ENCODE measurements around the gene PLCB2.

Gene PLCB2

DNA sequence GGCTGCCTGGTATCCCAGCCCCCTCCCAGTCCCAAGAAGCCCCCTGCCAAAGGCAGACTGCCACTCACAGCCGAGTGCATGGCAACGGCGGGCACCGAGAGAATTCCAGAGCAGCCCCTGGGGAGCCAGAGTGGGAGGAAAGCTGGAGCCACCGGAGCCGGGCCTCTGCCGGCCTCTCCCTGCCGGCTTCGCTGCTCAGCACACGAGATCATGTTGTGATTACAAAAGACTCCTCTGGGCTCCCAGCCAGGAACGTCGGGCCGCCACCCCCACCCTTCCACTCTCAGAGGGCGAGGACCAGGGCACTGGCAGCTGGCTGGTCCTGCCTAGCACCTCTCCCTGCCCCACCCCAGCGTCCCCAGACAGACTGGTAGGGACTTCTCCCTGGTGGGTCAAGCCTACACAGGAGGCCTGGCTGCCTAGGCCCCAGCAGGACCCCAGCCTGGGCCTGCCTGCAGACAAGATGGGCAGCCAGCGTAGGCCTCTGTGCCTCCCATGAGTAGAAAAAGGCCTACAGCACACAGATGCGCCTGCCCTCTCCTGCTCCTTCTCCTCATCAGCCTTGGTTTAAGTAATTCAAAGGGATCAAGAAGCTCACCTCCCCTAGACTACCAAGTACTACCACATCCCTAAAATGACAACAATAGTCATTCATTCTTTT is 33.1 kb upstream of the PLCB2 start, which contains the start of gene CCDC9B (continued):
- TF ChIP-seq PRDM2 (tag by site-specific recombination; IDR thresholded peaks at IDR 0.05; ENCODE audit: borderline replicate concordance) = no peak
- no peak for TF ChIP-seq ZNF558 (tag by site-specific recombination; IDR thresholded peaks at IDR 0.05)
- 0 out of 2 replicates have a peak, but pooled peaks have one; percentile 14 for TF ChIP-seq ZEB2 (tag by site-specific recombination; IDR thresholded peaks at IDR 0.05)
- peak; percentile 43; the same call in 1 of the 2 replicates for TF ChIP-seq SP7 (tag by site-specific recombination; IDR thresholded peaks at IDR 0.05)
- no peak for TF ChIP-seq ZNF548 (tag by site-specific recombination; IDR thresholded peaks at IDR 0.05)
- TF ChIP-seq ZBTB26 (tag by site-specific recombination; optimal IDR thresholded peaks at IDR 0.05) = no peak
- TF ChIP-seq ZNF366 (tag by site-specific recombination; conservative IDR thresholded peaks at IDR 0.05) = no peak
- TF ChIP-seq ZNF621 (tag by site-specific recombination; IDR thresholded peaks at IDR 0.05) = no peak
- TF ChIP-seq ZNF133 (tag by site-specific recombination; IDR thresholded peaks at IDR 0.05) = no peak
- TF ChIP-seq ZSCAN30 (tag by site-specific recombination; IDR thresholded peaks at IDR 0.05) = 0 out of 2 replicates have a peak, but pooled peaks have one; percentile 33
- TF ChIP-seq KLF8 (tag by site-specific recombination; IDR thresholded peaks at IDR 0.05) = 0 out of 2 replicates have a peak, but pooled peaks have one; percentile 19
- TF ChIP-seq ZNF169 (tag by site-specific recombination; IDR thresholded peaks at IDR 0.05) = no peak
- 0 out of 2 replicates have a peak, but pooled peaks have one; percentile 10 for TF ChIP-seq ZFHX2 (tag by site-specific recombination; conservative IDR thresholded peaks at IDR 0.05)
- TF ChIP-seq ZNF324 (tag by site-specific recombination; IDR thresholded peaks at IDR 0.05) = no peak
- no peak for TF ChIP-seq SP3 (tag by site-specific recombination; IDR thresholded peaks at IDR 0.05)
- TF ChIP-seq ZNF521 (tag by site-specific recombination; IDR thresholded peaks at IDR 0.05) = no peak
- TF ChIP-seq MZF1 (tag by site-specific recombination; IDR thresholded peaks at IDR 0.05; ENCODE audit: borderline replicate concordance) = no peak
- TF ChIP-seq KLF10 (tag by site-specific recombination; IDR thresholded peaks at IDR 0.05) = 0 out of 2 replicates have a peak, but pooled peaks have one; percentile 34
- TF ChIP-seq ZBTB17 (tag by site-specific recombination; IDR thresholded peaks at IDR 0.05) = peak; percentile 52; the same call in 1 of the 2 replicates
- no peak for TF ChIP-seq ZNF266 (tag by site-specific recombination; IDR thresholded peaks at IDR 0.05; ENCODE audit: low read depth)
- TF ChIP-seq HIC1 (tag by site-specific recombination; IDR thresholded peaks at IDR 0.05) = peak; percentile 43; the same call in 1 of the 2 replicates
- no peak for TF ChIP-seq ZFP3 (tag by site-specific recombination; IDR thresholded peaks at IDR 0.05; ENCODE audit: low read depth)
- TF ChIP-seq SP2 (tag by site-specific recombination; IDR thresholded peaks at IDR 0.05) = 0 out of 2 replicates have a peak, but pooled peaks have one; percentile 9
- TF ChIP-seq TRIM28 (IDR thresholded peaks at IDR 0.05; ENCODE audit: borderline replicate concordance, low read length) = no peak
- peak; percentile 62 for TF ChIP-seq KLF1 (tag by site-specific recombination; IDR thresholded peaks at IDR 0.05)
- no peak for TF ChIP-seq ZBTB44 (tag by site-specific recombination; IDR thresholded peaks at IDR 0.05)
- TF ChIP-seq SCRT1 (tag by site-specific recombination; IDR thresholded peaks at IDR 0.05; ENCODE audit: borderline replicate concordance) = no peak
- no peak for TF ChIP-seq SCRT2 (tag by site-specific recombination; IDR thresholded peaks at IDR 0.05)
- TF ChIP-seq, protein P1, sequence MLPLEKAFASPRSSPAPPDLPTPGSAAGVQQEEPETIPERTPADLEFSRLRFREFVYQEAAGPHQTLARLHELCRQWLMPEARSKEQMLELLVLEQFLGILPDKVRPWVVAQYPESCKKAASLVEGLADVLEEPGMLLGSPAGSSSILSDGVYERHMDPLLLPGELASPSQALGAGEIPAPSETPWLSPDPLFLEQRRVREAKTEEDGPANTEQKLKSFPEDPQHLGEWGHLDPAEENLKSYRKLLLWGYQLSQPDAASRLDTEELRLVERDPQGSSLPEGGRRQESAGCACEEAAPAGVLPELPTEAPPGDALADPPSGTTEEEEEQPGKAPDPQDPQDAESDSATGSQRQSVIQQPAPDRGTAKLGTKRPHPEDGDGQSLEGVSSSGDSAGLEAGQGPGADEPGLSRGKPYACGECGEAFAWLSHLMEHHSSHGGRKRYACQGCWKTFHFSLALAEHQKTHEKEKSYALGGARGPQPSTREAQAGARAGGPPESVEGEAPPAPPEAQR (tag by site-specific recombination; IDR thresholded peaks at IDR 0.05) = no peak
